A549 (cell line): Measurements from ENCODE around the gene IPO13. TPM values are rescaled to one million over a fixed set of nuclear protein-coding genes. Genes with fewer than 3 reads are reported as not detected.

Experiments
- ATAC-seq, 2 experiments: fragments of 200-7000 bp in 1 of 2; fragments of >200 bp in 1 of 2; cut with Nextera tagmentation in 1 of 2; cut with Tn5 transposase in 1 of 2; 3 replicates each; pipeline versions ENCODE4 v1.8.0 to v1.9.1; 2018 to 2020; ENCODE audit warnings: mild to moderate bottlenecking in 1 of 2, moderate library complexity in 1 of 2
- CTCF ChIA-PET: fragments of 300-600 bp; sonication (Branson Sonifier 250); formaldehyde crosslinking; extraction: SDS; loops from one replicate; lab custom pipeline; 2021; ENCODE audit warnings: antibody characterized with exemption, inconsistent platforms; lab: Yijun Ruan, JAX
- POLR2A ChIA-PET: fragments of 350-600 bp; formaldehyde crosslinking; extraction: SDS; loops from one replicate; lab custom pipeline; 2021; ENCODE audit warnings: antibody characterized with exemption, inconsistent platforms; lab: Yijun Ruan, JAX
- DNase-seq, 2 experiments: peaks; one replicate each; pipeline versions ENCODE4 v3.0.0 to v3.0.0-alpha.2; 2011 to 2016; ENCODE audit warnings: low read depth in 1 of 2, low spot score in 1 of 2
- FAIRE-seq: peaks from 2 replicates; lab custom pipeline; 2011; peaks lifted over from hg19 to GRCh38; lab: Jason Lieb, UNC
- H3K27ac ChIP-seq, 2 experiments: fragments of >200 bp; sonication (Bioruptor Twin); formaldehyde crosslinking; 3 replicates each; pipeline ENCODE4 v1.5.1; 2016 to 2017
- H3K4me1 ChIP-seq: fragments of >200 bp; sonication (Bioruptor Twin); formaldehyde crosslinking; 3 replicates; pipeline ENCODE4 v1.6.1; 2016
- H3K4me2 ChIP-seq: fragments of >200 bp; sonication (Bioruptor Twin); formaldehyde crosslinking; 3 replicates; pipeline ENCODE4 v1.6.1; 2016
- H3K4me3 ChIP-seq: fragments of >200 bp; sonication (Bioruptor Twin); formaldehyde crosslinking; 3 replicates; pipeline ENCODE4 v1.5.1; 2016
- H3K9me3 ChIP-seq: fragments of >200 bp; sonication (Bioruptor Twin); formaldehyde crosslinking; 3 replicates; pipeline ENCODE4 v1.6.1; 2016
- BCL3 ChIP-seq: fragments of >200 bp; sonication (Bioruptor Twin); formaldehyde crosslinking; IDR thresholded peaks from 3 replicates; pipeline ENCODE4 v1.6.1; 2016
- BHLHE40 ChIP-seq: IDR thresholded peaks from 2 replicates; pipeline ENCODE4 v1.6.1; 2012; ENCODE audit warnings: low read depth, low read length, inconsistent platforms
- CEBPB ChIP-seq, 2 experiments: fragments of >200 bp in 1 of 2; sonication (Bioruptor Twin) in 1 of 2; formaldehyde crosslinking in 1 of 2; IDR thresholded peaks; 2 replicates each; pipeline ENCODE4 v1.6.1; 2012 to 2016
- CHD2 ChIP-seq: fragments of 150-350 bp; IDR thresholded peaks from 2 replicates; pipeline ENCODE4 v1.6.1; 2014; ENCODE audit warnings: low read length; ENCODE audit not compliant: partially characterized antibody
- CHD4 ChIP-seq: fragments of 200-600 bp; sonication (generic); IDR thresholded peaks from 2 replicates; pipeline ENCODE4 v1.6.1; 2016; ENCODE audit warnings: antibody characterized with exemption, mild to moderate bottlenecking, borderline replicate concordance
- CTCF ChIP-seq: fragments of >200 bp; sonication (Bioruptor Twin); formaldehyde crosslinking; IDR thresholded peaks from 3 replicates; pipeline ENCODE4 v1.5.1; 2016
- EP300 ChIP-seq, 2 experiments: fragments of >200 bp; sonication (Bioruptor Twin); formaldehyde crosslinking; IDR thresholded peaks; 2 replicates in 1 of 2; 3 replicates in 1 of 2; pipeline ENCODE4 v1.6.1; 2016 to 2017
- FOSB ChIP-seq: fragments of 250-450 bp; sonication (Bioruptor Pico); IDR thresholded peaks from 2 replicates; pipeline ENCODE4 v1.5.0; 2020; ENCODE audit warnings: mild to moderate bottlenecking, moderate library complexity
- GATA3 ChIP-seq: IDR thresholded peaks from 2 replicates; pipeline ENCODE4 v1.6.1; 2012; ENCODE audit warnings: borderline replicate concordance
- HDAC2 ChIP-seq: fragments of 200-600 bp; sonication (generic); IDR thresholded peaks from 2 replicates; pipeline ENCODE4 v1.6.1; 2016
- HES2 ChIP-seq: fragments of >200 bp; sonication (Bioruptor Twin); formaldehyde crosslinking; IDR thresholded peaks from 2 replicates; pipeline ENCODE4 v1.6.1; 2016
- HEYL ChIP-seq: fragments of 250-450 bp; sonication (Bioruptor Pico); IDR thresholded peaks from 2 replicates; pipeline ENCODE4 v1.8.0; 2021; ENCODE audit warnings: mild to moderate bottlenecking, moderate library complexity
- HOXA7 ChIP-seq: fragments of 250-450 bp; sonication (Bioruptor Pico); IDR thresholded peaks from 2 replicates; pipeline ENCODE4 v1.5.0; 2020; ENCODE audit warnings: mild to moderate bottlenecking, moderate library complexity
- HOXB13 ChIP-seq: fragments of 250-450 bp; sonication (Bioruptor Pico); IDR thresholded peaks from 2 replicates; pipeline ENCODE4 v1.5.0; 2020; ENCODE audit warnings: low read depth, mild to moderate bottlenecking, moderate library complexity
- HOXB5 ChIP-seq: fragments of 250-450 bp; sonication (Bioruptor Pico); IDR thresholded peaks from 2 replicates; pipeline ENCODE4 v1.5.0; 2020; ENCODE audit warnings: mild to moderate bottlenecking, moderate library complexity
- JUNB ChIP-seq: fragments of >200 bp; sonication (Bioruptor Twin); formaldehyde crosslinking; IDR thresholded peaks from 2 replicates; pipeline ENCODE4 v1.6.1; 2016
- KDM5A ChIP-seq: fragments of 200-600 bp; sonication (generic); IDR thresholded peaks from 2 replicates; pipeline ENCODE4 v1.6.1; 2016; ENCODE audit warnings: antibody characterized with exemption, mild to moderate bottlenecking
- MAFK ChIP-seq: fragments of 450-650 bp; IDR thresholded peaks from 2 replicates; pipeline ENCODE4 v1.6.1; 2014; ENCODE audit not compliant: partially characterized antibody
- MAX ChIP-seq: IDR thresholded peaks from 2 replicates; pipeline ENCODE4 v1.6.1; 2012
- MYC ChIP-seq: IDR thresholded peaks from 2 replicates; pipeline ENCODE4 v1.6.1; 2012; ENCODE audit warnings: mild to moderate bottlenecking, inconsistent platforms, low read length, improper control_type of control experiment, borderline replicate concordance
- PBX3 ChIP-seq: IDR thresholded peaks from 2 replicates; pipeline ENCODE4 v1.6.1; 2012
- POLR2A ChIP-seq: IDR thresholded peaks from 2 replicates; pipeline ENCODE4 v1.6.1; 2012; ENCODE audit warnings: mild to moderate bottlenecking, low read length
- RARB ChIP-seq: fragments of 250-450 bp; sonication (Bioruptor Pico); IDR thresholded peaks from 2 replicates; pipeline ENCODE4 v1.8.0; 2021; ENCODE audit warnings: mild to moderate bottlenecking, moderate library complexity
- RCOR1 ChIP-seq: fragments of 150-350 bp; IDR thresholded peaks from 2 replicates; pipeline ENCODE4 v1.6.1; 2014; ENCODE audit warnings: antibody characterized with exemption, low read length, low read depth
- REST ChIP-seq: fragments of 200-600 bp; sonication (generic); IDR thresholded peaks from 2 replicates; pipeline ENCODE4 v1.6.1; 2016; ENCODE audit warnings: antibody characterized with exemption, mild to moderate bottlenecking, moderate library complexity
- RFX5 ChIP-seq: fragments of 450-650 bp; IDR thresholded peaks from 2 replicates; pipeline ENCODE4 v1.7.1; 2014; ENCODE audit warnings: antibody characterized with exemption, mild to moderate bottlenecking, moderate library complexity
- RNF2 ChIP-seq: fragments of 200-600 bp; sonication (generic); IDR thresholded peaks from 2 replicates; pipeline ENCODE4 v1.6.1; 2016; ENCODE audit warnings: low read depth, mild to moderate bottlenecking, antibody characterized with exemption, moderate library complexity, borderline replicate concordance
- SMC3 ChIP-seq: fragments of >200 bp; sonication (Bioruptor Twin); formaldehyde crosslinking; IDR thresholded peaks from 3 replicates; pipeline ENCODE4 v1.6.1; 2018; ENCODE audit warnings: inconsistent platforms
- USF2 ChIP-seq: fragments of 450-650 bp; IDR thresholded peaks from 2 replicates; pipeline ENCODE4 v1.6.1; 2014; ENCODE audit warnings: antibody characterized with exemption
- ZNF302 ChIP-seq: fragments of 250-450 bp; sonication (Bioruptor Pico); IDR thresholded peaks from 2 replicates; pipeline ENCODE4 v1.9.0; 2021; ENCODE audit warnings: inconsistent platforms, mild to moderate bottlenecking, moderate library complexity
- WGBS: methylation state at CpG from one replicate; pipeline ENCODE4 v1.1.6; 2017; ENCODE audit errors: missing lambda C conversion rate; 5-methylcytosine and 5-hydroxymethylcytosine counted together
- polyA minus RNA-seq: library from RNA; depleted of rRNA, polyadenylated mRNA; stranded (reverse); fragments of >200 nt; gene quantifications from 2 replicates; pipeline ENCODE4 v1.2.3, GENCODE V29; 2011; rRNA and poly(A)+ RNA removed
- polyA plus RNA-seq, 4 experiments: library from polyadenylated mRNA; depleted of rRNA in 3 of 4; stranded (reverse); fragments of >200 nt; fragmentation: RNase III in 1 of 4; extraction: RNeasy Plus Mini Kit Qiagen cat#74134 plus additional on column Dnase treatment in 1 of 4; gene quantifications; 2 replicates in 3 of 4; 3 replicates in 1 of 4; pipeline ENCODE4 v1.2.3, GENCODE V29; 2011 to 2017

The IPO13 gene
- polyA plus RNA-seq (2011; rRNA removed) (8.1 and 12.9 TPM in 2 replicates), polyA plus RNA-seq (2017; fragmentation: RNase III; extraction: RNeasy Plus Mini Kit Qiagen cat#74134 plus additional on column Dnase treatment) (12.7 to 15.8 TPM (median 14.4 TPM) in 3 replicates), polyA minus RNA-seq (23.7 and 28.0 TPM in 2 replicates)
- 11.9 and 13.7 TPM in 2 replicates for polyA plus RNA-seq (2012; cell fraction: cytosol; rRNA removed)
- polyA plus RNA-seq (2012; cell fraction: nucleus; rRNA removed) = 33.2 and 37.8 TPM in 2 replicates

- peak within 1 kb of the TSS; percentile 94 to 97 for H3K27ac ChIP-seq
- under 1% methylated on average over 34 of the region's 74 CpGs for WGBS
- TF ChIP-seq HOXB5 (no peak), ZNF302 (CRISPR knock-in tag) (no peak), BHLHE40 (no peak), USF2 (peak; percentile 82), HES2 (no peak), KDM5A (no peak), MAFK (no peak), HEYL (CRISPR knock-in tag) (no peak), RCOR1 (no peak), SMC3 (peak; percentile 62), POLR2A (peak; percentile 81), REST (peak; percentile 89), RARB (CRISPR knock-in tag) (no peak), BCL3 (peak; percentile 24; the same call in 1 of the 3 replicates), FOSB (CRISPR knock-in tag) (no peak), HOXB13 (CRISPR knock-in tag) (no peak), MAX (peak; percentile 97), HDAC2 (no peak), RNF2 (no peak), GATA3 (no peak), CHD2 (no peak), CHD4 (no peak), MYC (peak; percentile 73; the same call in 1 of the 2 replicates), CTCF (peak; percentile 55), PBX3 (no peak), EP300 (IDR thresholded peaks at IDR 0.05) (no peak), CEBPB (IDR thresholded peaks at IDR 0.05) (no peak), HOXA7 (CRISPR knock-in tag) (no peak), RFX5 (no peak), JUNB (no peak)
These were observed at the start of gene IPO13 for GRCh38 chr1:43946236-43947060. IPO13 (plus strand) TSS chr1:43946950; CDS start chr1:43947601, 651 bp downstream.

More at GRCh38 chr1:43946236-43947060, at the start of gene IPO13:
- Histone ChIP-seq H3K4me1 (peaks cover 13% of the 10 kb centered on the region; the same call in 1 of the 3 replicates), H3K9me3 (no peaks in the 10 kb centered on the region), H3K4me2 (peak within 1 kb of the TSS; percentile 87), H3K4me3 (peak within 1 kb of the TSS; percentile 68)
- ATAC-seq (peak; percentile 97 to 98), FAIRE-seq (no peak), DNase-seq (peak; percentile 90 to 96)
- ChIA-PET CTCF (interaction anchor here (0.6 to 7.4 kb wide), 15 partner anchors 8 to 309 kb away, joined by 3 to 69 read pairs (median 3); partner anchors contain the start of gene DPH2), POLR2A (interaction anchor here (0.5 kb wide), 1 partner anchor 588 kb away, joined by 3 read pairs; the partner anchor contains the start of gene CDC20)
